Measurements from ENCODE around the gene HSD17B1. TPM values are rescaled to one million over a fixed set of nuclear protein-coding genes. Genes with fewer than 3 reads are reported as not detected.

Gene HSD17B1
- total and polyA plus RNA-seq, 2 of the 13 experiments (the other 11 are each of a cell fraction or from before 2014, with no cell fraction given): 0.54 to 0.93 TPM

GRCh38 chr17:42562388-42563142 is 9.8 kb downstream of the HSD17B1 start (continued):
- TF ChIP-seq UBTF (CRISPR knock-in tag; IDR thresholded peaks at IDR 0.05): peak; percentile 87
- TF ChIP-seq ZBTB10 (CRISPR knock-in tag; IDR thresholded peaks at IDR 0.05; ENCODE audit: borderline replicate concordance): 0 out of 2 replicates have a peak, but pooled peaks have one; percentile 38
- peak; percentile 80 for TF ChIP-seq ASH2L (IDR thresholded peaks at IDR 0.05; ENCODE audit: insufficient read length, low read depth, low read length)
- no peak; the same call in 1 of the 2 replicates for TF ChIP-seq ZNF607 (CRISPR knock-in tag; IDR thresholded peaks at IDR 0.05; ENCODE audit: borderline replicate concordance)
- TF ChIP-seq GLI4 (CRISPR knock-in tag; IDR thresholded peaks at IDR 0.05; ENCODE audit: borderline replicate concordance): peak; percentile 95; the same call in 1 of the 2 replicates
- TF ChIP-seq ZNF761 (CRISPR knock-in tag; conservative IDR thresholded peaks at IDR 0.05): peak; percentile 89
- no peak; the same call in 1 of the 2 replicates for TF ChIP-seq ZFP90 (CRISPR knock-in tag; IDR thresholded peaks at IDR 0.05; ENCODE audit: borderline replicate concordance)
- peak; percentile 68; the same call in 1 of the 2 replicates for TF ChIP-seq ATF7-NPFF (CRISPR knock-in tag; IDR thresholded peaks at IDR 0.05; ENCODE audit: low read depth)
- TF ChIP-seq, protein P1, sequence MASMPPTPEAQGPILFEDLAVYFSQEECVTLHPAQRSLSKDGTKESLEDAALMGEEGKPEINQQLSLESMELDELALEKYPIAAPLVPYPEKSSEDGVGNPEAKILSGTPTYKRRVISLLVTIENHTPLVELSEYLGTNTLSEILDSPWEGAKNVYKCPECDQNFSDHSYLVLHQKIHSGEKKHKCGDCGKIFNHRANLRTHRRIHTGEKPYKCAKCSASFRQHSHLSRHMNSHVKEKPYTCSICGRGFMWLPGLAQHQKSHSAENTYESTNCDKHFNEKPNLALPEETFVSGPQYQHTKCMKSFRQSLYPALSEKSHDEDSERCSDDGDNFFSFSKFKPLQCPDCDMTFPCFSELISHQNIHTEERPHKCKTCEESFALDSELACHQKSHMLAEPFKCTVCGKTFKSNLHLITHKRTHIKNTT (CRISPR knock-in tag; IDR thresholded peaks at IDR 0.05): 0 out of 2 replicates have a peak, but pooled peaks have one; percentile 22
- TF ChIP-seq ZNF546 (CRISPR knock-in tag; conservative IDR thresholded peaks at IDR 0.05): no peak; the same call in 1 of the 2 replicates
- TF ChIP-seq USF2 (IDR thresholded peaks at IDR 0.05; ENCODE audit: low read depth, low read length): no peak
- TF ChIP-seq USF2 (CRISPR knock-in tag; IDR thresholded peaks at IDR 0.05; ENCODE audit: borderline replicate concordance): no peak
- no peak; the same call in 1 of the 2 replicates for TF ChIP-seq ZNF3 (CRISPR knock-in tag; IDR thresholded peaks at IDR 0.05)
- no peak for TF ChIP-seq ZNF17 (CRISPR knock-in tag; IDR thresholded peaks at IDR 0.05)
- no peak; the same call in 1 of the 2 replicates for TF ChIP-seq ZNF441 (CRISPR knock-in tag; IDR thresholded peaks at IDR 0.05; ENCODE audit: borderline replicate concordance)
